Fibroblast of lung (primary cell): Measurements from ENCODE around the gene CD302.

ENCODE experiments used
- CTCF ChIP-seq, 2 donors: IDR thresholded peaks in 1 of 2; conservative IDR thresholded peaks in 1 of 2; 1 replicate in 1 of 2; 2 replicates in 1 of 2; pipeline ENCODE4 v1.5.1; 2011 to 2012; ENCODE audit warnings: low read length in 2 of 2, control low read depth in 1 of 2, inconsistent platforms in 1 of 2, low read depth in 1 of 2, mild to moderate bottlenecking in 1 of 2
- EZH2 ChIP-seq: IDR thresholded peaks from 2 replicates; pipeline ENCODE4 v1.5.1; 2012; ENCODE audit warnings: low read length, control low read depth, mild to moderate bottlenecking; ENCODE audit errors: missing control alignments

GRCh38 chr2:159755014-159755413 lies 43.0 kb downstream of the CD302 start:
- TF ChIP-seq CTCF (conservative IDR thresholded peaks at IDR 0.05 in 1 of 2, IDR thresholded peaks at IDR 0.05 in 1 of 2; ENCODE audit: low read depth in 1 of 2, low read length in 2 of 2) = no peak
- no peak for TF ChIP-seq EZH2
